GM19099 (cell line): ENCODE data around the gene COX17.

ENCODE experiments used
- POLR2A ChIP-seq: IDR thresholded peaks from 3 replicates; pipeline ENCODE4 v1.6.1; 2011; ENCODE audit warnings: low read depth; ENCODE audit not compliant: insufficient read length; ENCODE audit errors: extremely low read depth

The COX17 gene, protein sequence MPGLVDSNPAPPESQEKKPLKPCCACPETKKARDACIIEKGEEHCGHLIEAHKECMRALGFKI

DNA sequence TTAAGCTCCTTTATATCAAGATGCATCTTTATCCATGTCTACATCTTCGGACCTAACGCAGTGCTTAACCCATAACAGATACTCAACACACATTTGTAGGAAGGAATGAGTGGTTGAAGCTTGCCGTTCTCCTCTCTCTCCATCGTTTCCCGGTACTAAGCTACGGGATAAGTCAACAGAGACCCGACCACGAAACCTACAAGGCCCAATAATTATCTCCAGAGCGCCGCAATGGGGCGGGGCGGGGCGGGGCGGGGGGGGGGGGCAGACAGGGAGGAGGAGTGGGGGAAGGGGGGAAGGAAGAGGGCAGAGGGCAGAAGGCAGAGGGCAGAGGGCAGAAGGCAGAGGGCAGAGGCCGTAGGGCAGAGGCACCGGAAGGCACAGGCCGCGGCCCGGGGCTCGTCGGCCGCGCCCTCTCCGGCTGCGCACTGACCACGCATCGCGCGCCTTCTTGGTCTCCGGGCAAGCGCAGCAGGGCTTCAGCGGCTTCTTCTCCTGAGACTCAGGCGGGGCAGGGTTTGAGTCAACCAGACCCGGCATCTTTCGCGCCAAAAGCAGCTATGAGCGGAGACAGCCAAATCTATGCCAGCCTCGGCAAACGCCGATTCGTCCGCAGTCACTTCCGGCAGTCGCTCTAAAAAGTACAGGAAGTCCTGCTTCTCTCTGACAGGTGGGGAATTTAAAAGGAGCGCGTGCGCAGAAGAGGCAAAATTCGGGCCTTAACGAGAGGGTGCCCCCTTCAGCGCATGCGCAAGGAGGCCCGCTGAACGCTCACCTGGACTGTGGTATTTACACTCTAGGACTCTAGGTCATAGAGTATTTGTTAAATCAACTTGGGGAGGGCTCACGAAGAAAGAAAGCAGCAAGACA, at the start of gene COX17:
TSS of gene COX17 (minus strand) at position 636 of the 870 bp plus-strand sequence. CDS start at position 540, 96 bp downstream.
- TF ChIP-seq POLR2A: peak; percentile 76

DNA sequence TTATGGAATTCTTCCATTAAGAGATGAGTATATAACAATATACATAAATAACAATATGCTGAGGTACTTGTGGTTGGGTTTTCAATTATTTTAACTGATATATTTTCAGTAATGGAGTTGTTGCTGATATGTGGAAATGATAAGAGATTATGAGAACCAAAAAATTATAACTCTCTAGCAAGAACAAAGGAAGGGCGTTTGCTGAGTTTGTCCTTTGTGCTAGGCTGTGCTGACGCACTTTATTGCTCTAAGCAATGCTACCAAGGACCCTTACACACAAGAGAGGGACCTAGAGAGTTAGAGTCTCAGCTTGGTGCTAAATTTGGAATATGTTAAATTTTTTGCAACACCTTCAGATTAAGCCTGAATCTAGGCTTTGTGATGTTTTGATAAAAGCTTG, 49.7 kb upstream of the COX17 start:
- no peak for TF ChIP-seq POLR2A

DNA sequence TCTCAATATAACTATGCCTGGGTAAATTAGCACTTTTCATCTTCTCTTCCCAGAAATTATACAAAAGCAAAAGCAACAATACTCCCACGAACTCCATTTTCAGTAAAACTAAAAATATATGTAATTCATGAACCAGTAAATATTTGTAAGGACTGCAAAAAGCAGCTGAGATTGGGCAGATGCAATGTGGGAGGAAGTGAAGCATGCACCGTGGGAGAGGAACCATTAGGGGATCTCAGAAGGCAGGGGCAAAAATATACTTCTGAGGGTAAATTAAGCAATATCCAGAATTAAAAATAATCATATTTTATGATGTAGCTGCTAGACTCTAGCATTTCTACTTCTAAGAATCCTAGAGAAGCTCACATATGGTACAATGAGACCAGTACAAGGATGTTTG, 45.8 kb upstream of the COX17 start:
- no peak for TF ChIP-seq POLR2A

DNA sequence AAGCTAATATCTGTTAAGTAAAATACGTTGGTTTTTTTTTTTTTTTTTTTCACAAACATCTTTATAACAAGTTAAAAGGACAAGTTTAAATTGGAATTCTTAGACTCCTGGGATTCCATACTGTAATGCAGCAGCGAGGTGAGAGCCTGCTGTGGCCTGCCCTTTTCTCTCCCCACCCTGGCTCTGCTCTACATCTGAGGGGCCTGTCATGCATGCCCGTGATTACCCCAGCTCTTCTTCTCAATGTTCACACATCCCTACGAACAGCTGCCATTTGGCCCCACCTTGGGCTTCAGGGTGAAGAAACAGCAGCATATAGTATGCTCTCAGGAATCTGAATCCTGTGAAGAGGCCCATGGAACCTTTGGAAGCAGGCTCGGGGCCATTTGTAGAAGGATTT, 40.3 kb upstream of the COX17 start:
- no peak for TF ChIP-seq POLR2A

DNA sequence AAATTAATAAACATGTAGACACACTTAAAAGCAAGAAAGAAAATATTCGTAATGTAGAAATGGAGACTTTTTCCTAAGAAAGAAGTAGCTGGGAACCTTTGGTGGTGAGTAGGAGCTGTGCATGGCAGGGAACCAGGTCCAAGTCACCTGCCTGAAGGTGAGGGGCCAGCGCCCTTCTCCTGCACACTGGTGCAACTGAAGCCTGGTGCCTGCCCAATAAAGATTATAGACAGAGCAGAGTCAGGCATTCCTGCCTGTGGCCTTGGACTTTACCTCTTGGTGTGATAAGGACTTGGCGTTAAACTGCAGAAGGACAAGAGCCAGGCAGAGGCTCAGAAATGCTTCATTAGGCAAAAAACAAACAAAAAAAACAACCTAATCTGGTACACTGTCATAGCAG, 39.8 kb upstream of the COX17 start:
- TF ChIP-seq POLR2A: no peak

DNA sequence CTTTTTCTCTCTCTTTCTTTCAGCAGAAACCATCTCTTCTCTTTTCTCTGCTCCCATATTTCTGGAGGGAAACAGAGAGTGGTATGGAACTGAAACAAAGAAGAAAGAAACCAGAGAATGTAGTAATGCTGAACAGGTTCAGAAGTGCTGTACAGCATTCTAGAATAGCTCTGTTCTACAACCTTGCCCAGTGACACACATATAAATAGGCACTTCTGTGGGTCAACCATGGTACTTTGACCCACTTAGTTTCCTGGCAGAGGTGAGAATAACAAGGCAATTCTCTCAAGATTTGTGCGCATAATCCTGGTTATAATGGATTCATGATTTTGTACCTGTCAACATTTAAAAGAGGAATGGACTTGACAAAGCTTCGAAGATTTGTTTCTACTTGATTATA, 37.9 kb upstream of the COX17 start:
- TF ChIP-seq POLR2A: no peak

DNA sequence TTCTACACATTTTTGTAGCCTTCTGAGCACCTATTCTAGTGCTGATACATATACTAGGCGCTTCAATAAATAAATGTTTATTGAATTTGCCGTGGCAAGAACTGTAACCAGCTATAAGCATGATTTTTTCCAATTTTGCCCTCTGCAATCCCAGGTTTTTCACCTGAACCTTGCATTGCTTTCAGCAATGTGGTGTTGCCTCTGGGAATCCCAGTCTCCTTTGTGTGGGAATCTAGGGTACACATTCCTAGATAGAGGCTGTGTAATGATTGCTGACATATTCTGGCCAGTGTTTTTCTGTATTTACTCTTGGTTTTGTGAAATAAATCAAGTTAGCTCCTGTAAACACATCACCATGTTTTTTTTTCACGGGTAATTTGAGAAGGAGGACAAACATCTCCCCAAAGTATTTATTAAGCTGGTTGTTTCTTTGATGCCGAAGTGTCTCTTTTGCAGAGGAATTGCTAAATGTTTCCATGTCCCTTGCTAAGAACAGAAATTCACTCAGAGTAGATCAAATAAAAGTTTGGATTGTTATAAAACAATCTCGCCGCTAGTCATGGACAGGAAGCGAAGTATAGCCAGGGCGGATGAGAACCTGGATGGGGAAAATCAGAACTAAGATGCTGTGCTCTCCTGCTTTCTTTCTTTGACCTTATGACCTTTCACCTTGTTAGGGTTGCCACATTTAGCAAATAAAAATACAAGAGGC, 26.8 kb upstream of the COX17 start:
- TF ChIP-seq POLR2A: no peak

DNA sequence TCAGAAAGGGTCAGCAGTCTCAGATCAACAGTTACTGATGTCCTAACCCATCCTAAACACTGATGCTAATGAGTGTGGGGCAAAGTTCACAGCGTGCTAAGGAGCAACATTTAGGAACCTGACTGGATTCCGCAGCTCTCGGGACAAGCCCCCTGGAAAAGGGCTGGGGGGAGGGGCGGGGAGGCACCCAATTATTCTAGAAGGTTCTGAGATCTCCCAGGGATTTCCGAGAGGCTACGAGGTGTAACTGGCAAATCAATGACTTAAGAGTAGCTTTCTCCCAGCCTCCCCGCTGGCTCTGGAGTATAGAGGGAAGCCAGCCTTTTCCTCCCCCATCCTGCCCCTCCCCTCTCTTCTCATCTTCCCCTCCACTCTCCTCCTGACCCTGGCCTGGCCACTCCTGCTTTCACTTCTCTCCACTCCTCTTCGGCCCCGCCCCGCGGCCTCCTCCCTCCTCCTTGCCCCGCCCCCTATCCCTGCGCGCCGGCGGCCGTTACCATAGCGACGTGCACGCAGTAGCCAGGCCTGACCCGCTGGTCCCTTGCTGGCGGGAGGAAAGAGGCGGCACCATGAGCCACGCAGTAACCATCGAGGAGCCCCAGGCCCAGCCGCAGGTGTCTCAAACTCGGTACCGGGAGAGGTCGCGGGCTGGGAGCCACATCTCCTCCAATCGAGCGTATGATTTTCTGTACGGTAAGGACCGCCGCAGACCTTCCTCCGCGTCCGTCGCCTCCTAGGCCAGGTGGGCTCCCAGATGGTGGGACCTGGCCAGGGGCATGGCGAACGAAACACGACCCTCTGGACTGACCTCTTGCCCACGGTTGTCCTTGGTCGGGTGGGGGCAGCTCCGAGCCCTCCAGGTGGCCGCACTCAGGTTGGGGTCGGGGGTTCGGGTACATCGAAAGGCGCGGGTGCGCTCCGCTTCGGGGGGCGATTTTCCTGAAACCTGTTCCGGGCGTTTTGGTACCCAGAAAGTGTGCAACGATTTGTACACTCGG, 25.6 kb upstream of the COX17 start, which contains the start of gene CFAP91:
TSS of gene CFAP91 (plus strand) at position 493 of the 998 bp plus-strand sequence. CDS start at position 570, 77 bp downstream.
- no peak for TF ChIP-seq POLR2A

DNA sequence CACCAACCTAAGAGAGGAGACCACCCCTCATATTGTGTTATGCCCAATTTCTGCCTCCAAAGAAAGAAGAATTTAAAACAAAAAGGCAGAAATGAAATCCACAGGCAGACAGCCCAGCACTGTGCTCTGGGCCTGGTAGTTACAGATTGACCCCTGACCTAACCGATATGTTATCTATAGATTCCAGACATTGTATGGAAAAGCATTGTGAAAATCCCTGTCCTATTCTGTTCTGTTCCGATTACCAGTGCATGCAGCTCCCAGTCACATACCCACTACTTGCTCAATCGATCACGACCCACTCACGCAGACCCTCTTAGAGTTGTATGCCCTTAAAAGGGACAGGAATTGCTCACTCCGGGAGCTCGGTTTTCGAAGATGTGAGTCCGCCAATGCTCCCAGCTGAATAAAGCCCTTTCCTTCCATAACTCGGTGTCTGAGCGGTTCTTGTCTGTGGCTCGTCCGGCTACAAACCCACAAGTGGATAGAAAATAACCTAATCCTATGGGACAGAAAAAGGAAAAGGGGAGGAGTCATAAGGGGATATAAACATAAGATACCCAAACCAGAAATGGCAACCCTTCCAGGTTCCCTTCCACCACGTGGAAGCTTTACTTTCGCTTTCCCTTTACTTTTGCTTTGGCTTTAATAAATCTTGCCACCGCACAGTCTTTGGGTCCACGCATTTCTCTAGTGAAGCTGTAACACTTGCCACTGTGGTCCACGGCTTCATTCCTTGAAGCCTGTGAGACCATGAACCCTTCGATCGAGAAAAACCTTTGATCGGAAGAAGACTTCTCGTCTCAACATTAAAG, 23.9 kb upstream of the COX17 start:
- TF ChIP-seq POLR2A: no peak

DNA sequence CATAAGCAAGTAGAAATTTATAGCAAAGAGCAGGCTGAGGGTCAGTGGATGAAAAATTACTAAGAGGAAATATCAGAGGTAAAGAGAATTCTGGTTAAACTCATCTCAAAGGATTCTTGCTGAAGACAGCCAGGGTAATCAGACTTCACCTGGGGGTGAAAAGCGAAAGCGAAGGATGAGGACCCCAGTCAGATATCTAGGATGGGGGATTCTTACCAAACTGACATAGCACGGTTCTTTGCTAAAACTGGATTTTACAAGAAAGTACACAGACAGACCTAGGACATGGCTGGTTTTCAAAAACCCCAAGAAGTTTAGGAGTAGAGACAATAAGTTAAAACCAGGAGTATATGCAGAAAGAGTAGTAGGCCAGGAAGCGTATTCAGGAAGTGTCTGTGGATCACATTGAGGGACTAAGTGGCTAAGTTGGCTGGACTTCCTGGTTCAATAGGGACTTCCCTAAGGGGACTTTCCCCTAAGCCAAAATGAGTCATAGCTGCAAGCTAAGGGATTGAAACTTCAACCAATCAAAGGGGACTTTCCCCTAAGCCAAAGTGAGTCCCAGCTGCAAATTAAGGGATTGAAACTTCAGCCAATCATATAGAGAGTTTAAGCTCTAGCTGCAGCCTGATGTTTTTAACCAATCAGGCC, 23.2 kb upstream of the COX17 start:
- TF ChIP-seq POLR2A: no peak

DNA sequence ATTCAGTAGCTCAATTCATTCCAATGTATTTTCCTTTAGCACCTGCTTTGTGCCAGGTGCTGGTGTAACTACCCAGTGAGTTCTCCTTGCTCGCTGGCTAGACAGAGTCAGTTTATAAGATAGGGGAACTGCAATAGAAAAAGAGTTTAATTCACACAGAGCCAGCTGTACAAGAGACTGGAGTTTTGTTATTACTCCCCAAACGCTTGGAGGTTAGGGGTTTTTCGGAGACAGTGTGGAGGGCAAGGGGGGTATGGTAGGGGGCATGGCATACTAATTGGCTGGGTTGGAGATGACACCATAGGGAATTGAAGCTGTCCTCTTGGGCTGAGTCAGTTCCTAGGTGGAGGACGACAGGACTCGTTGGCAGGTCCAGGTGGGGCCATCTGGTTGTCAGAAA, 20.2 kb upstream of the COX17 start:
- no peak for TF ChIP-seq POLR2A

DNA sequence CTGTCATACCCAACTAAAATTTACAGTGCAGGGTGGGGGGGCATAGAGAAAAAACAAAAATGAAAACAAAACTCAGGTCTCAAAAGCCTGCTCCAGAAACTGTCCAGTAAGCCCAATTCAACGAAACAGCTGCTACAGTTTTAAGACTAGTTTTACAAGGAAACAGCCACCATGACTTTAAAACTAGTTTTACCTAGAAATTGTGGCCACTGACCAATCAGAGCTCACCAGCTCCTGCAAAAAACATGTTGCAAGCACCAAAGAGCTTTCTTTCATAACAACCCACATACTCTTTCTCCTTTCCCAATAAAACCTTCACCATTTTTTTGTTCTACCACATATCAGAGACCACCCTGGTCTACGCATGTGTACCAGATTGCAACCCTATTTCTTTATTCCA, 18.3 kb upstream of the COX17 start:
- no peak for TF ChIP-seq POLR2A

DNA sequence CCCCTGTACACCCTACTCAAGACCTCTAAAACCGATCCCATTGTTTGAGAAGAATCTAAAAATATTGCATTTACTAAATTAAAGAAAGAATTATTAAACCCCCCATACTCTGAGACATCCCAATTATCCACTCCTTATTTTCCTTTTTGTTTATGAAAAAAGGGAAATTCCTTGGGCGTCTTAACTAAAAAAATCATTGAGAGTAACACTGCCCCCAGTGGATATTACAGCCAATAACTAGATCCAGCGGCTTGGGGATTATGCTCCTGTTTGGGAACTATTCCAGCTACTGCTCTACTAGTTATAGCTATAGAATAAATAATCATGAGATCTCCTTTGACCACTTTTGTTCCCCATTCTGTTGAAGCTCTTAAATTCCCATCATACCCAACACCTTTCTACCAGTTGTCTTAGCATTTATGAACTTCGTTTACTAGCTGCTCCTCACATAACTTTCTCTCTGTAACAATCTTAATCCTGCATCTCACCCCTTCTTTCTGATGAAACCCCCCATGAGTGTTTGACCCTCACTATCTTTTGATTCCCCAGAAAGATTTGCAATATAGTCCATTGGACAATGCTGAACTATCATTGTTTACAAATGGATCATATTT, 12.9 kb upstream of the COX17 start:
- TF ChIP-seq POLR2A: no peak
